ENCODE data around the gene FARSA. TPM values are rescaled to one million over a fixed set of nuclear protein-coding genes. Genes with fewer than 3 reads are reported as not detected.
A peak's percentile ranks its signal among the peaks of the same experiment; 100 is the strongest.

The FARSA gene
- total RNA-seq, 1 experiment from 2014 or later: 75.9 TPM

GRCh38 chr19:12938779-12939601, 5.5 kb upstream of the FARSA start:
- peaks cover 3% of the 10 kb centered on the region for H3K27me3 Mint-ChIP-seq (ENCODE audit: insufficient read depth, unreplicated experiment)
- Histone ChIP-seq H3K27me3 (replicated peaks; ENCODE audit: control insufficient read depth, insufficient read depth, low read length) (no peaks in the 10 kb centered on the region), H3K4me1 (peaks cover 21% of the 10 kb centered on the region; the same call in 1 of the 2 replicates), H3K4me3 (ENCODE audit: low read depth, low read length) (peak overlapping the region; percentile 100), H3K9me3 (no peaks in the 10 kb centered on the region), H3K36me3 (ENCODE audit: control insufficient read depth, insufficient read depth, low read length) (peaks cover 16% of the 10 kb centered on the region)
- ChIA-PET CTCF (no interaction called here), POLR2A (no interaction called here)
- peak overlapping the region; percentile 97 for H3K4me3 Mint-ChIP-seq (ENCODE audit: unreplicated experiment)
- peak overlapping the region; percentile 97 for H3K27ac Mint-ChIP-seq (ENCODE audit: unreplicated experiment)
- H3K9me3 Mint-ChIP-seq (ENCODE audit: unreplicated experiment): no peaks in the 10 kb centered on the region
- DNase-seq: peak in 1 of 2 experiments; percentile 62
- peak in 1 of 2 experiments; percentile 23 for TF ChIP-seq CTCF (IDR thresholded peaks at IDR 0.05; ENCODE audit: insufficient read depth in 1 of 2, low read depth in 1 of 2, low read length in 1 of 2, severe bottlenecking in 1 of 2, unreplicated experiment in 1 of 2)
- H3K4me1 Mint-ChIP-seq (ENCODE audit: low read depth, unreplicated experiment): peaks cover 17% of the 10 kb centered on the region
- intact Hi-C loops (cut with micrococcal nuclease; ENCODE audit: unreplicated experiment): loop anchor here (1.0 kb wide), 1 partner anchor 20 kb away; the partner anchor contains the start of gene SYCE2
- H3K36me3 Mint-ChIP-seq (ENCODE audit: insufficient read depth, unreplicated experiment): peaks cover 64% of the 10 kb centered on the region
- BruUV-seq (replicated peaks): TSS peak; percentile 67

GRCh38 chr19:12937927-12938778, 4.6 kb upstream of the FARSA start, which contains the start of gene CALR:
CALR (plus strand) TSS chr19:12938609; CDS start chr19:12938680, 71 bp downstream.
- Mint-ChIP-seq H3K27ac (ENCODE audit: unreplicated experiment) (peak within 1 kb of the TSS; percentile 97), H3K4me1 (ENCODE audit: low read depth, unreplicated experiment) (peaks cover 12% of the 10 kb centered on the region), H3K36me3 (ENCODE audit: insufficient read depth, unreplicated experiment) (peaks cover 64% of the 10 kb centered on the region), H3K9me3 (ENCODE audit: unreplicated experiment) (no peaks in the 10 kb centered on the region), H3K27me3 (ENCODE audit: insufficient read depth, unreplicated experiment) (peaks cover 3% of the 10 kb centered on the region), H3K4me3 (ENCODE audit: unreplicated experiment) (peak within 1 kb of the TSS; percentile 97)
- H3K36me3 ChIP-seq (ENCODE audit: control insufficient read depth, insufficient read depth, low read length): peaks cover 14% of the 10 kb centered on the region
- POLR2A ChIA-PET: interaction anchor here (0.9 to 1.2 kb wide), 3 partner anchors 8 to 47 kb away, joined by 3 to 14 read pairs (median 5); partner anchors contain the start of gene SYCE2
- no peaks in the 10 kb centered on the region for H3K9me3 ChIP-seq
- no peaks in the 10 kb centered on the region for H3K27me3 ChIP-seq (replicated peaks; ENCODE audit: control insufficient read depth, insufficient read depth, low read length)
- H3K4me3 ChIP-seq (ENCODE audit: low read depth, low read length): peak within 1 kb of the TSS; percentile 100
- TF ChIP-seq CTCF (IDR thresholded peaks at IDR 0.05; ENCODE audit: insufficient read depth in 1 of 2, low read depth in 1 of 2, low read length in 1 of 2, severe bottlenecking in 1 of 2, unreplicated experiment in 1 of 2): no peak
- intact Hi-C loops (cut with micrococcal nuclease; ENCODE audit: unreplicated experiment): loop anchor here (1.0 kb wide), 1 partner anchor 19 kb away; the partner anchor contains the start of gene SYCE2
- no TSS peak for BruUV-seq (replicated peaks)
- H3K4me1 ChIP-seq: peaks cover 23% of the 10 kb centered on the region; the same call in 1 of the 2 replicates
- CTCF ChIA-PET: interaction anchor here (1.5 kb wide), 1 partner anchor 27 kb away, joined by 5 read pairs; no protein-coding TSS in a partner anchor
- DNase-seq: peak; percentile 99

Data from Caco-2 (cell line).